OCI-LY7 (cell line): ENCODE data around the gene C19orf85.

Experiments
- EZH2phosphoT487 ChIP-seq: fragments of 200-600 bp; sonication (generic); IDR thresholded peaks from 2 replicates; pipeline ENCODE4 v1.6.1; 2018; ENCODE audit warnings: low read depth, borderline replicate concordance, mild to moderate bottlenecking, mixed run types, antibody characterized with exemption, low read length, moderate library complexity, mixed read lengths
- TF ChIP-seq, protein P1 (sequence below): fragments of 200-600 bp; sonication (generic); conservative IDR thresholded peaks from 2 replicates; pipeline ENCODE4 v1.5.1; 2014; ENCODE audit warnings: mild to moderate bottlenecking, antibody characterized with exemption, low read length, moderate library complexity, mixed read lengths

DNA sequence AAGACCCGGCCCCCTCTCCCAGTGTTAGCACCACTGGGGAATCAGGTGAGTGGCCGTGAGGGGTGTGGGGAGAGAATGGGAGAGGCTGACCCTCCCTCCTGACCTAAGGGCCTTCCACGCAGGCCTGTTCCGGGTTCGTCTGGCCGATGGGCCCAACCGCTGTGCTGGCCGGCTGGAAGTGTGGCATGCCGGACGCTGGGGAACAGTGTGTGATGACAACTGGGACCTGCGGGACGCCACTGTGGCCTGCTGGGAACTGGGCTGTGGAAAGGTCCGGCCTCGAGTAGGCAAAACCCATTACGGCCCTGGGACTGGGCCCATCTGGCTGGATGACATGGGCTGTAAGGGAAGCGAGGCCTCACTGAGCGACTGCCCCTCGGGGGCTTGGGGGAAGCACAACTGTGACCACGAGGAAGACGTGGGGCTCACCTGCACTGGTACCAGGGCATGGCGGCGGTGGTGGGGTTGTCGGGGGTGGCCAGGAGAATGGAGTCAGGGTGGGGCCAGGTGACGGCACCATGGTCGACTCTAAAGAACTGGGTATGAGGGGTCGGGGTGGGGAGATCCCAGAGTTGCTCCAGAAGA, 35.9 kb upstream of the C19orf85 start:
- TF ChIP-seq, protein P1, sequence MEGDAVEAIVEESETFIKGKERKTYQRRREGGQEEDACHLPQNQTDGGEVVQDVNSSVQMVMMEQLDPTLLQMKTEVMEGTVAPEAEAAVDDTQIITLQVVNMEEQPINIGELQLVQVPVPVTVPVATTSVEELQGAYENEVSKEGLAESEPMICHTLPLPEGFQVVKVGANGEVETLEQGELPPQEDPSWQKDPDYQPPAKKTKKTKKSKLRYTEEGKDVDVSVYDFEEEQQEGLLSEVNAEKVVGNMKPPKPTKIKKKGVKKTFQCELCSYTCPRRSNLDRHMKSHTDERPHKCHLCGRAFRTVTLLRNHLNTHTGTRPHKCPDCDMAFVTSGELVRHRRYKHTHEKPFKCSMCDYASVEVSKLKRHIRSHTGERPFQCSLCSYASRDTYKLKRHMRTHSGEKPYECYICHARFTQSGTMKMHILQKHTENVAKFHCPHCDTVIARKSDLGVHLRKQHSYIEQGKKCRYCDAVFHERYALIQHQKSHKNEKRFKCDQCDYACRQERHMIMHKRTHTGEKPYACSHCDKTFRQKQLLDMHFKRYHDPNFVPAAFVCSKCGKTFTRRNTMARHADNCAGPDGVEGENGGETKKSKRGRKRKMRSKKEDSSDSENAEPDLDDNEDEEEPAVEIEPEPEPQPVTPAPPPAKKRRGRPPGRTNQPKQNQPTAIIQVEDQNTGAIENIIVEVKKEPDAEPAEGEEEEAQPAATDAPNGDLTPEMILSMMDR = no peak
- TF ChIP-seq EZH2phosphoT487 = no peak
